Gastrocnemius medialis (tissue), 4 donors: ENCODE measurements around the gene MYH2.

Source experiments
- POLR2A ChIP-seq, 2 donors: fragments of 450-650 bp; IDR thresholded peaks; one replicate each; pipeline ENCODE4 v1.6.1; 2017; ENCODE audit warnings: antibody characterized with exemption in 2 of 2, mild to moderate bottlenecking in 2 of 2, moderate library complexity in 2 of 2
- TF ChIP-seq, protein P1 (sequence below), 5 experiments: fragments of 450-650 bp in 3 of 5; fragments of 200-600 bp in 2 of 5; sonication (generic) in 2 of 5; IDR thresholded peaks in 4 of 5; conservative IDR thresholded peaks in 1 of 5; 1 replicate in 4 of 5; 2 replicates in 1 of 5; pipeline ENCODE4 v1.5.1; 2016 to 2019; ENCODE audit warnings: antibody characterized with exemption in 5 of 5, mild to moderate bottlenecking in 3 of 5, moderate library complexity in 3 of 5

DNA sequence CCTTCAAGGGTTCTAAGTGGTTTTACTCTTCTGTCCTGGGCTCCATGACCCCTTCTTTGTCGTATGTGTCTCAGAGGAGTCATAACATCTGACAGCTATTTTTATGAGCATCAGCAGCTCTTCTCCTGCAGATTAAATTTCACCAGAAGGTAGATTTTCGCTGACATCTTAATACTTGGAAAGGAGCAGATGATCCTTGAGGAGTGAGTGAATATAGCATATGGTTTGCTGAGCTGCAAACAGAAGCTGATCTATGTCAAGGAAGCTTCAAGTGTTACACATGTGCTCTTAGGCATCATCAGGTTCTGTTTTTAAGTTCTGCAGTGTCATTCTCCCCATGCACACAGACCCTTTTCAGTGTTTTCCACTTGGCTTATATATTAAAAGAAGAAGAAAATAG, 49.2 kb upstream of the MYH2 start:
- TF ChIP-seq, protein P1, sequence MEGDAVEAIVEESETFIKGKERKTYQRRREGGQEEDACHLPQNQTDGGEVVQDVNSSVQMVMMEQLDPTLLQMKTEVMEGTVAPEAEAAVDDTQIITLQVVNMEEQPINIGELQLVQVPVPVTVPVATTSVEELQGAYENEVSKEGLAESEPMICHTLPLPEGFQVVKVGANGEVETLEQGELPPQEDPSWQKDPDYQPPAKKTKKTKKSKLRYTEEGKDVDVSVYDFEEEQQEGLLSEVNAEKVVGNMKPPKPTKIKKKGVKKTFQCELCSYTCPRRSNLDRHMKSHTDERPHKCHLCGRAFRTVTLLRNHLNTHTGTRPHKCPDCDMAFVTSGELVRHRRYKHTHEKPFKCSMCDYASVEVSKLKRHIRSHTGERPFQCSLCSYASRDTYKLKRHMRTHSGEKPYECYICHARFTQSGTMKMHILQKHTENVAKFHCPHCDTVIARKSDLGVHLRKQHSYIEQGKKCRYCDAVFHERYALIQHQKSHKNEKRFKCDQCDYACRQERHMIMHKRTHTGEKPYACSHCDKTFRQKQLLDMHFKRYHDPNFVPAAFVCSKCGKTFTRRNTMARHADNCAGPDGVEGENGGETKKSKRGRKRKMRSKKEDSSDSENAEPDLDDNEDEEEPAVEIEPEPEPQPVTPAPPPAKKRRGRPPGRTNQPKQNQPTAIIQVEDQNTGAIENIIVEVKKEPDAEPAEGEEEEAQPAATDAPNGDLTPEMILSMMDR (IDR thresholded peaks at IDR 0.05 in 4 of 5, conservative IDR thresholded peaks at IDR 0.05 in 1 of 5): no peak
- no peak for TF ChIP-seq POLR2A (IDR thresholded peaks at IDR 0.05)
